Muscle layer of colon (tissue), 2 donors: Measurements from ENCODE around the gene FAM161A.
A peak's percentile ranks its signal among the peaks of the same experiment; 100 is the strongest.
"Not testable (repeated sequence)": the region's sequence is repeated elsewhere in the genome, so short reads cannot be mapped to it uniquely, and the experiment has no call there.

ENCODE experiments used
- H3K27ac ChIP-seq: one replicate; pipeline ENCODE4 v1.7.0; 2013; ENCODE audit warnings: low read depth, mild to moderate bottlenecking, low read length, moderate library complexity
- H3K27me3 ChIP-seq, 2 donors: one replicate each; pipeline ENCODE4 v1.7.0; 2013; ENCODE audit warnings: low read length in 2 of 2, mild to moderate bottlenecking in 2 of 2; ENCODE audit not compliant: insufficient read depth in 2 of 2, control insufficient read depth in 1 of 2
- H3K36me3 ChIP-seq: one replicate; pipeline ENCODE4 v1.7.0; 2013; ENCODE audit warnings: mild to moderate bottlenecking, low read length; ENCODE audit not compliant: insufficient read depth
- H3K4me1 ChIP-seq: one replicate; pipeline ENCODE4 v1.7.0; 2013; ENCODE audit warnings: mild to moderate bottlenecking, low read length; ENCODE audit not compliant: insufficient read depth
- H3K4me3 ChIP-seq, 2 donors: one replicate each; pipeline ENCODE4 v1.7.0; 2013; ENCODE audit warnings: low read length in 2 of 2, low read depth in 1 of 2, mild to moderate bottlenecking in 1 of 2, moderate library complexity in 1 of 2
- H3K9ac ChIP-seq: one replicate; pipeline ENCODE4 v1.7.0; 2013; ENCODE audit warnings: low read length
- H3K9me3 ChIP-seq: one replicate; pipeline ENCODE4 v1.7.0; 2013; ENCODE audit warnings: mild to moderate bottlenecking, low read length
- donor health status: abdominal sarcoma.
- donor health status: Adenocarcinoma of cecum.

FAM161A gene

GRCh38 chr2:61853847-61854563, at the start of gene FAM161A:
FAM161A (minus strand) TSS chr2:61854060; CDS start chr2:61854041, 19 bp downstream.
- H3K9ac ChIP-seq: peak within 1 kb of the TSS; percentile 49
- H3K27ac ChIP-seq: peak within 1 kb of the TSS; percentile 85
- peaks cover 8% of the 10 kb centered on the region for H3K4me1 ChIP-seq

GRCh38 chr2:61900281-61900680, 46.4 kb upstream of the FAM161A start:
- H3K27ac ChIP-seq: no peak overlapping the region
- no peaks in the 10 kb centered on the region for H3K9me3 ChIP-seq
- H3K27me3 ChIP-seq: no peaks in the 10 kb centered on the region
- peaks cover 5% of the 10 kb centered on the region for H3K4me1 ChIP-seq
- no peak overlapping the region for H3K9ac ChIP-seq
- no peaks in the 10 kb centered on the region for H3K36me3 ChIP-seq
- no peak overlapping the region for H3K4me3 ChIP-seq

More at GRCh38 chr2:61853847-61854563, at the start of gene FAM161A:
- Histone ChIP-seq H3K36me3 (no peaks in the 10 kb centered on the region), H3K27me3 (no peaks in the 10 kb centered on the region), H3K4me3 (peak within 1 kb of the TSS; percentile 72 to 100), H3K9me3 (no peaks in the 10 kb centered on the region)

- Histone ChIP-seq H3K9me3 (no peaks in the 10 kb centered on the region), H3K27me3 (no peaks in the 10 kb centered on the region), H3K4me1 (no peaks in the 10 kb centered on the region), H3K36me3 (no peaks in the 10 kb centered on the region), H3K4me3 (no peak overlapping the region), H3K27ac (no peak overlapping the region), H3K9ac (no peak overlapping the region)
Measured at GRCh38 chr2:61898810-61899209, 45.0 kb upstream of the FAM161A start.

GRCh38 chr2:61888267-61889055, 34.6 kb upstream of the FAM161A start, which contains the start of gene CCT4:
CCT4 (minus strand) TSS chr2:61888656; CDS start chr2:61888507, 149 bp downstream.
- Histone ChIP-seq H3K27me3 (no peaks in the 10 kb centered on the region), H3K9ac (peak within 1 kb of the TSS; percentile 98), H3K4me3 (peak within 1 kb of the TSS; percentile 99 to 100)

DNA sequence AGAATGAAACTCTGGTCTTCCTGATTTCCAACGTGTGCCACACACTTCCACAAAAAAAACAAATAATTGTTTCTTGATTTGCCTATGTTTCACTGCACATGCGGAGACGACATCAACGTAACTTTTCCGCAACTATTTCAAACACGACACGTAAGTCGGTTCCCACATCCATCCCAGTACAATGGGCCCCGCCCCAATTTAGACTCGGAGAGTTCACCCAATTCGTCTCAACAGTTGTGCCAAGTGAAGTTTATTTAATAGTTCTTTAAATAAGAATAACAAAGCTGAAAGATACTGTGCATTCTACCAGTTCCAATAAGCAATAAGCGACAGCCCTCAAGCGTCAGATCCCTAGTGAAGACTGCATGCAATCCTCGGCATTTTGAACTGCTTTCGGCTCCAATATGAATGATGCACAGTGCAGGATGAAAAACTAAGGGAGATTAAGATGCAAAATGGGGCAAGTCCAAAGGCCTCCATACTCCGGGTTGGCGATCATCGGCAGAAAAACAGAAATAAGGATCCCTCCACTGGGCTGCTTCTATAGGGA, 33.9 kb upstream of the FAM161A start:
- Histone ChIP-seq H3K27ac (peak overlapping the region; percentile 94), H3K36me3 (peaks cover 20% of the 10 kb centered on the region), H3K4me3 (peak overlapping the region; percentile 99 to 100), H3K9me3 (no peaks in the 10 kb centered on the region), H3K9ac (peak overlapping the region; percentile 98), H3K27me3 (no peaks in the 10 kb centered on the region), H3K4me1 (peaks cover 12% of the 10 kb centered on the region)

More at GRCh38 chr2:61888267-61889055, 34.6 kb upstream of the FAM161A start, which contains the start of gene CCT4:
- H3K4me1 ChIP-seq: peaks cover 12% of the 10 kb centered on the region
- peak within 1 kb of the TSS; percentile 94 for H3K27ac ChIP-seq
- H3K9me3 ChIP-seq: no peaks in the 10 kb centered on the region
- H3K36me3 ChIP-seq: peaks cover 14% of the 10 kb centered on the region

DNA sequence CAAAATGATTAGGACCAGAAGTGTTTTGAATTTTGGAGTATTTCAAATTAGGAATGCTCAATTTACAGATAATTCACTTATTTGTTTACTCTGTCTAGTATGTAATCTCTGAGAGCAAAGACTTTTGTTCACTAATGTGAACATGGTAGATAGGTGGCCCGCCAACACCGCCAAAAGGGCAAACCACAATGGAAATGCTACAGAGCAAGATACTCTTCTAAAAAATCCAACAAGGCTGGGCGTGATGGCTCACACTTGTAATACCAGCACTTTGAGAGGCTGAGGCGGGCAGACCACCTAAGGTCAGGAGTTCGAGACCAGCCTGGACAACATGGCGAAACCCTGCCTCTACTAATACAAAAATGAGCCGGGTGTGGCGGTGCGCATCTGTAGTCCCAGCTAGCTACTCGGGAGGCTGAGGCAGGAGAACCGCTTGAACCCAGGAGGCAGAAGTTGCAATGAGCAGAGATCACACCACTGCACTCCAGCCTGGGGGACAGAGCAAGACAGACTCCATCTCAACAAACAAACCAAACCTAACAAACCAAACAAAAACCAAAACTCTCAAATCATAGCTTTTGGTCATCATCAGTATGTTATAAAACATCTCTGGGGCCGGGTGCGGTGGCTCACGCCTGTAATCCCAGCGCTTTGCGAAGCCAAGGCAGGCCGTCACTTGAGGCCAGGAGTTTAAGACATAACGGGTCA, 32.2 kb upstream of the FAM161A start:
- Histone ChIP-seq H3K36me3 (peaks cover 26% of the 10 kb centered on the region), H3K9me3 (no peaks in the 10 kb centered on the region), H3K4me3 (no peak overlapping the region), H3K4me1 (peaks cover 12% of the 10 kb centered on the region), H3K27ac (no peak overlapping the region), H3K27me3 (no peaks in the 10 kb centered on the region), H3K9ac (no peak overlapping the region)

DNA sequence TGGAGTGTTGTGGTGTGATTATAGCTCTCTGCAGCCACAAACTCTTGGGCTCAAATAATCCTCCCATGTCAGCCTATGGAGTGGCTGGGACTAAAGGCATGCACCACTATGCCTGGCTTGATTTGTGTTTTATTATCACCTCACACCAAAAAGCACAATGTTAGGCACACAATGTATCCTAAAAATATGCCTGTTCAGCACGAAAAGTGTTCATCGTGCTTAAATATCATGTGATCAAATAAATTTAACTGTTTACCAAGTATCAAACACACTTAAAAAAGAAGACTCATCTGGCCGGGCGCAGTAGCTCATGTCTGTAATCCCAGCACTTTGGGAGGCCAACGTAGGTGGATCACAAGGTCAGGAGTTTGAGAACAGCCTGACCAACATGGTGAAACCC, 29.0 kb upstream of the FAM161A start:
- no peak overlapping the region for H3K9ac ChIP-seq
- peaks cover 12% of the 10 kb centered on the region for H3K4me1 ChIP-seq
- no peaks in the 10 kb centered on the region for H3K9me3 ChIP-seq
- H3K27ac ChIP-seq: no peak overlapping the region
- no peak overlapping the region for H3K4me3 ChIP-seq
- peaks cover 56% of the 10 kb centered on the region for H3K36me3 ChIP-seq
- H3K27me3 ChIP-seq: no peaks in the 10 kb centered on the region

DNA sequence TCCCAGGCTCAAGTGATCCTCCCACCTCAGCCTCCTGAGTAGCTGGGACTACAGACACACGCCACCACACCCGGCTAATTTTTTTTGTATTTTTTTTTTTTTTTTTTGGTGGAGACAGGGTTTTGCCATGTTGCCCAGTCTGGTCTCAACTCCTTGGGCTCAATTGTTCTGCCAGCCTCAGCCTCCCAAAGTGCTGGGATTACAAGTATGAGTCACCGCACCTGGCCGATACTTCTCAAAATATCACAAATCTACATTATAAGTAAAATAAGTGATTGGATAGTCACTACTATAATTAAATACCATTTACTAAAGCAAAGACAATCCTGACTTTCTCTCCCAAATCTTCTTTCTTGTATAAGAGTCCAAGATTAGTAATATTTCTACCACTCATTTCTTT, 25.5 kb upstream of the FAM161A start:
- H3K27ac ChIP-seq, H3K4me1 ChIP-seq, H3K27me3 ChIP-seq, H3K9me3 ChIP-seq, H3K4me3 ChIP-seq, H3K9ac ChIP-seq: not testable (repeated sequence)
- peaks cover 76% of the 10 kb centered on the region for H3K36me3 ChIP-seq

- Histone ChIP-seq H3K4me3 (no peak overlapping the region), H3K9me3 (no peaks in the 10 kb centered on the region), H3K27me3 (no peaks in the 10 kb centered on the region), H3K27ac (no peak overlapping the region), H3K36me3 (peaks cover 77% of the 10 kb centered on the region), H3K4me1 (no peaks in the 10 kb centered on the region), H3K9ac (no peak overlapping the region)
Measured at GRCh38 chr2:61878761-61879160, 24.9 kb upstream of the FAM161A start.

- no peak overlapping the region for H3K27ac ChIP-seq
- no peak overlapping the region for H3K9ac ChIP-seq
- H3K4me3 ChIP-seq: no peak overlapping the region
- H3K27me3 ChIP-seq: no peaks in the 10 kb centered on the region
- no peaks in the 10 kb centered on the region for H3K9me3 ChIP-seq
- peaks cover 73% of the 10 kb centered on the region for H3K36me3 ChIP-seq
- no peaks in the 10 kb centered on the region for H3K4me1 ChIP-seq
Measured at GRCh38 chr2:61877571-61878245, 23.8 kb upstream of the FAM161A start.
